DOHH2 (cell line): Measurements from ENCODE around the gene BSN.
A peak's percentile ranks its signal among the peaks of the same experiment; 100 is the strongest.
"Not testable (repeated sequence)": the region's sequence is repeated elsewhere in the genome, so short reads cannot be mapped to it uniquely, and the experiment has no call there.

Experiments used
- H3F3A ChIP-seq: fragments of 200-600 bp; sonication (generic), shearing (Covaris generic); 2 replicates; pipeline ENCODE4 v1.6.0; 2016; ENCODE audit warnings: antibody characterized with exemption, mild to moderate bottlenecking; ENCODE audit not compliant: control insufficient read depth, insufficient read depth
- H3K27ac ChIP-seq: fragments of 200-600 bp; sonication (generic); 2 replicates; pipeline ENCODE4 v1.5.1; 2014; ENCODE audit warnings: low read depth, mild to moderate bottlenecking, low read length, moderate library complexity
- H3K27me3 ChIP-seq: fragments of 200-600 bp; sonication (generic); 2 replicates; pipeline ENCODE4 v1.6.1; 2014; ENCODE audit warnings: mild to moderate bottlenecking, low read length, mixed read lengths; ENCODE audit not compliant: control insufficient read depth
- H3K36me3 ChIP-seq: fragments of 200-600 bp; sonication (generic); 2 replicates; pipeline ENCODE4 v1.6.1; 2014; ENCODE audit warnings: mild to moderate bottlenecking, low read length, moderate library complexity, mixed read lengths; ENCODE audit not compliant: control insufficient read depth
- H3K4me1 ChIP-seq: fragments of 200-600 bp; sonication (generic); 2 replicates; pipeline ENCODE4 v1.6.1; 2014; ENCODE audit warnings: mild to moderate bottlenecking, low read length, mixed read lengths; ENCODE audit not compliant: control insufficient read depth
- H3K4me2 ChIP-seq: fragments of 200-600 bp; sonication (generic); 2 replicates; pipeline ENCODE4 v1.6.0; 2014; ENCODE audit warnings: mild to moderate bottlenecking, low read length, moderate library complexity
- H3K4me3 ChIP-seq: fragments of 200-600 bp; sonication (generic); 2 replicates; pipeline ENCODE4 v1.5.1; 2014; ENCODE audit warnings: mild to moderate bottlenecking, low read length, mixed read lengths
- H3K79me2 ChIP-seq: fragments of 200-600 bp; sonication (generic); 2 replicates; pipeline ENCODE4 v1.6.1; 2014; ENCODE audit warnings: mild to moderate bottlenecking, low read length, mixed read lengths; ENCODE audit not compliant: control insufficient read depth
- H3K9me2 ChIP-seq: fragments of 200-600 bp; sonication (generic); replicated peaks from 2 replicates; pipeline ENCODE4 v1.6.1; 2014; ENCODE audit warnings: mild to moderate bottlenecking, low read length, mixed read lengths; ENCODE audit not compliant: control insufficient read depth
- H3K9me3 ChIP-seq: fragments of 200-600 bp; sonication (generic); 2 replicates; pipeline ENCODE4 v1.6.1; 2014; ENCODE audit warnings: antibody characterized with exemption, low read length, mixed read lengths; ENCODE audit not compliant: control insufficient read depth, insufficient read depth
- H4K20me1 ChIP-seq: fragments of 200-600 bp; sonication (generic); 2 replicates; pipeline ENCODE4 v1.6.0; 2014; ENCODE audit warnings: low read depth, mild to moderate bottlenecking, antibody characterized with exemption, low read length, moderate library complexity; ENCODE audit not compliant: control insufficient read depth, insufficient read depth
- CTCF ChIP-seq: fragments of 200-600 bp; sonication (generic); IDR thresholded peaks from one replicate; pipeline ENCODE4 v1.5.1; 2014; ENCODE audit warnings: antibody characterized with exemption, mild to moderate bottlenecking, low read depth, low read length; ENCODE audit not compliant: poor library complexity, severe bottlenecking
- EZH2phosphoT487 ChIP-seq: fragments of 200-600 bp; sonication (generic); IDR thresholded peaks from 2 replicates; pipeline ENCODE4 v1.6.1; 2017; ENCODE audit warnings: borderline replicate concordance, mild to moderate bottlenecking, antibody characterized with exemption, low read length, moderate library complexity, mixed read lengths

BSN gene

GRCh38 chr3:49690856-49691255 is 136.6 kb downstream of the BSN start:
- not testable (repeated sequence) for H3K9me3 ChIP-seq, H4K20me1 ChIP-seq, H3K27me3 ChIP-seq, H3F3A ChIP-seq, H3K36me3 ChIP-seq, H3K9me2 ChIP-seq, H3K27ac ChIP-seq
- peaks cover 17% of the 10 kb centered on the region for H3K4me1 ChIP-seq
- H3K4me3 ChIP-seq: peak overlapping the region; percentile 95; the same call in 1 of the 2 replicates
- H3K79me2 ChIP-seq: peaks cover 26% of the 10 kb centered on the region
- H3K4me2 ChIP-seq: peak overlapping the region; percentile 88

GRCh38 chr3:49691481-49691880 is 137.2 kb downstream of the BSN start:
- Histone ChIP-seq H3K79me2 (peaks cover 26% of the 10 kb centered on the region), H3K4me1 (peaks cover 17% of the 10 kb centered on the region)
- H3K4me2 ChIP-seq, H3F3A ChIP-seq, H3K27ac ChIP-seq, H3K9me2 ChIP-seq, H3K9me3 ChIP-seq, H3K36me3 ChIP-seq, H3K4me3 ChIP-seq, H3K27me3 ChIP-seq, H4K20me1 ChIP-seq: not testable (repeated sequence)

GRCh38 chr3:49694409-49695070 is 140.3 kb downstream of the BSN start:
- H3K9me2 ChIP-seq, H3K27me3 ChIP-seq, H3K4me1 ChIP-seq, H3K9me3 ChIP-seq, H3K36me3 ChIP-seq, H3F3A ChIP-seq, H3K4me2 ChIP-seq, H3K27ac ChIP-seq, H4K20me1 ChIP-seq, H3K4me3 ChIP-seq: not testable (repeated sequence)
- H3K79me2 ChIP-seq: peaks cover 24% of the 10 kb centered on the region

GRCh38 chr3:49695350-49696015 is 141.2 kb downstream of the BSN start:
- H3F3A ChIP-seq, H3K36me3 ChIP-seq, H3K9me3 ChIP-seq, H3K9me2 ChIP-seq, H3K4me2 ChIP-seq, H3K4me3 ChIP-seq, H3K4me1 ChIP-seq, H3K27ac ChIP-seq, H4K20me1 ChIP-seq, H3K27me3 ChIP-seq: not testable (repeated sequence)
- peaks cover 14% of the 10 kb centered on the region for H3K79me2 ChIP-seq

GRCh38 chr3:49699281-49699979 is 145.2 kb downstream of the BSN start:
- H3K79me2 ChIP-seq: no peaks in the 10 kb centered on the region
- H3K9me3 ChIP-seq: no peaks in the 10 kb centered on the region
- no peaks in the 10 kb centered on the region for H3K9me2 ChIP-seq
- TF ChIP-seq EZH2phosphoT487: no peak
- no peak for TF ChIP-seq CTCF
- H3F3A ChIP-seq: no peaks in the 10 kb centered on the region
- H4K20me1 ChIP-seq: no peaks in the 10 kb centered on the region
- no peaks in the 10 kb centered on the region for H3K27me3 ChIP-seq
- H3K36me3 ChIP-seq: peaks cover 19% of the 10 kb centered on the region
- H3K4me2 ChIP-seq: no peak overlapping the region
- H3K4me1 ChIP-seq: no peaks in the 10 kb centered on the region
- H3K27ac ChIP-seq: no peak overlapping the region
- H3K4me3 ChIP-seq: no peak overlapping the region
